MM.1S (cell line): Measurements from ENCODE around the gene KCTD11.

Experiments used
- DNase-seq: peaks from one replicate; pipeline ENCODE4 v3.0.0-alpha.2; 2015
- H2AFZ ChIP-seq: fragments of 300-600 bp; sonication (generic); 2 replicates; pipeline ENCODE4 v1.6.0; 2016; ENCODE audit warnings: antibody characterized with exemption, low read length
- H3F3A ChIP-seq: fragments of 300-600 bp; sonication (generic); 2 replicates; pipeline ENCODE4 v1.6.1; 2016; ENCODE audit warnings: mild to moderate bottlenecking, antibody characterized with exemption, low read length, moderate library complexity, mixed read lengths; ENCODE audit not compliant: insufficient read depth
- H3K27ac ChIP-seq: fragments of 300-600 bp; sonication (generic); 2 replicates; pipeline ENCODE4 v1.5.1; 2016; ENCODE audit warnings: mild to moderate bottlenecking, low read length
- H3K27me3 ChIP-seq: fragments of 300-600 bp; sonication (generic); replicated peaks from 2 replicates; pipeline ENCODE4 v1.6.0; 2016; ENCODE audit warnings: low read length; ENCODE audit not compliant: insufficient read depth
- H3K36me3 ChIP-seq: fragments of 300-600 bp; sonication (generic); replicated peaks from 2 replicates; pipeline ENCODE4 v1.6.1; 2016; ENCODE audit warnings: mild to moderate bottlenecking, low read length, mixed read lengths; ENCODE audit not compliant: insufficient read depth
- H3K4me1 ChIP-seq: fragments of 300-600 bp; sonication (generic); 2 replicates; pipeline ENCODE4 v1.6.1; 2016; ENCODE audit warnings: low read length, mixed read lengths
- H3K4me2 ChIP-seq: fragments of 300-600 bp; sonication (generic); 2 replicates; pipeline ENCODE4 v1.6.0; 2016; ENCODE audit warnings: low read depth, low read length
- H3K4me3 ChIP-seq: fragments of 300-600 bp; sonication (generic); 2 replicates; pipeline ENCODE4 v1.5.1; 2016; ENCODE audit warnings: low read length, mixed read lengths
- H3K79me2 ChIP-seq: fragments of 300-600 bp; sonication (generic); 2 replicates; pipeline ENCODE4 v1.6.1; 2016; ENCODE audit warnings: mixed run types, low read length, mixed read lengths
- H3K9ac ChIP-seq: fragments of 300-600 bp; sonication (generic); 2 replicates; pipeline ENCODE4 v1.6.1; 2016; ENCODE audit warnings: low read length, mixed read lengths
- H3K9me2 ChIP-seq: fragments of 300-600 bp; sonication (generic); replicated peaks from 2 replicates; pipeline ENCODE4 v1.6.1; 2016; ENCODE audit warnings: mild to moderate bottlenecking, low read length, mixed read lengths; ENCODE audit not compliant: insufficient read depth
- H3K9me3 ChIP-seq: fragments of 300-600 bp; sonication (generic); replicated peaks from 2 replicates; pipeline ENCODE4 v1.6.1; 2016; ENCODE audit warnings: mild to moderate bottlenecking, low read length, mixed read lengths; ENCODE audit not compliant: insufficient read depth
- H4K20me1 ChIP-seq: fragments of 300-600 bp; sonication (generic); 2 replicates; pipeline ENCODE4 v1.6.1; 2016; ENCODE audit warnings: mild to moderate bottlenecking, low read length, moderate library complexity, mixed read lengths; ENCODE audit not compliant: insufficient read depth
- EZH2 ChIP-seq: fragments of 300-600 bp; sonication (generic); optimal IDR thresholded peaks from 2 replicates; pipeline ENCODE3; 2017; ENCODE audit warnings: low read depth, mild to moderate bottlenecking, antibody characterized with exemption, low read length, mixed read lengths
- EZH2phosphoT487 ChIP-seq: fragments of 300-600 bp; sonication (generic); IDR thresholded peaks from 2 replicates; pipeline ENCODE4 v1.6.1; 2018; ENCODE audit warnings: antibody characterized with exemption, low read length
- TF ChIP-seq, protein P1 (sequence below): fragments of 300-600 bp; sonication (generic); IDR thresholded peaks from 2 replicates; pipeline ENCODE4 v1.5.1; 2016; ENCODE audit warnings: antibody characterized with exemption, low read length, mixed read lengths

KCTD11 gene

GRCh38 chr17:7325031-7325528 is 26.9 kb upstream of the KCTD11 start:
- Histone ChIP-seq H3K36me3 (no peaks in the 10 kb centered on the region), H3K27me3 (no peaks in the 10 kb centered on the region), H3K79me2 (peaks cover 18% of the 10 kb centered on the region), H3F3A (no peaks in the 10 kb centered on the region; the same call in 1 of the 2 replicates), H4K20me1 (no peaks in the 10 kb centered on the region), H3K9ac (no peak overlapping the region), H3K27ac (no peak overlapping the region), H3K9me3 (no peaks in the 10 kb centered on the region), H3K4me1 (peaks cover 6% of the 10 kb centered on the region; the same call in 1 of the 2 replicates), H3K4me2 (no peak overlapping the region), H3K9me2 (no peaks in the 10 kb centered on the region), H2AFZ (no peak overlapping the region), H3K4me3 (no peak overlapping the region)
- no peak for DNase-seq
- TF ChIP-seq, protein P1, sequence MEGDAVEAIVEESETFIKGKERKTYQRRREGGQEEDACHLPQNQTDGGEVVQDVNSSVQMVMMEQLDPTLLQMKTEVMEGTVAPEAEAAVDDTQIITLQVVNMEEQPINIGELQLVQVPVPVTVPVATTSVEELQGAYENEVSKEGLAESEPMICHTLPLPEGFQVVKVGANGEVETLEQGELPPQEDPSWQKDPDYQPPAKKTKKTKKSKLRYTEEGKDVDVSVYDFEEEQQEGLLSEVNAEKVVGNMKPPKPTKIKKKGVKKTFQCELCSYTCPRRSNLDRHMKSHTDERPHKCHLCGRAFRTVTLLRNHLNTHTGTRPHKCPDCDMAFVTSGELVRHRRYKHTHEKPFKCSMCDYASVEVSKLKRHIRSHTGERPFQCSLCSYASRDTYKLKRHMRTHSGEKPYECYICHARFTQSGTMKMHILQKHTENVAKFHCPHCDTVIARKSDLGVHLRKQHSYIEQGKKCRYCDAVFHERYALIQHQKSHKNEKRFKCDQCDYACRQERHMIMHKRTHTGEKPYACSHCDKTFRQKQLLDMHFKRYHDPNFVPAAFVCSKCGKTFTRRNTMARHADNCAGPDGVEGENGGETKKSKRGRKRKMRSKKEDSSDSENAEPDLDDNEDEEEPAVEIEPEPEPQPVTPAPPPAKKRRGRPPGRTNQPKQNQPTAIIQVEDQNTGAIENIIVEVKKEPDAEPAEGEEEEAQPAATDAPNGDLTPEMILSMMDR: no peak
- TF ChIP-seq EZH2: no peak
- TF ChIP-seq EZH2phosphoT487: no peak

- Histone ChIP-seq H3K36me3 (no peaks in the 10 kb centered on the region), H2AFZ (no peak overlapping the region), H3K4me1 (peaks cover 11% of the 10 kb centered on the region), H3K9me2 (no peaks in the 10 kb centered on the region), H3K4me2 (no peak overlapping the region), H3K79me2 (peaks cover 18% of the 10 kb centered on the region), H3F3A (no peaks in the 10 kb centered on the region; the same call in 1 of the 2 replicates), H3K9ac (no peak overlapping the region), H4K20me1 (no peaks in the 10 kb centered on the region), H3K9me3 (no peaks in the 10 kb centered on the region), H3K27me3 (no peaks in the 10 kb centered on the region), H3K27ac (no peak overlapping the region), H3K4me3 (no peak overlapping the region)
- DNase-seq: no peak
- TF ChIP-seq, protein P1: no peak
- TF ChIP-seq EZH2phosphoT487 (no peak), EZH2 (no peak)
Observed at GRCh38 chr17:7326186-7326585, 25.8 kb upstream of the KCTD11 start.

- Histone ChIP-seq H2AFZ (no peak overlapping the region), H3K4me3 (no peak overlapping the region), H3K27ac (no peak overlapping the region), H3K9me3 (no peaks in the 10 kb centered on the region), H3K4me1 (peaks cover 15% of the 10 kb centered on the region), H3K9ac (no peak overlapping the region), H3K36me3 (no peaks in the 10 kb centered on the region), H4K20me1 (no peaks in the 10 kb centered on the region), H3F3A (peaks cover 5% of the 10 kb centered on the region), H3K79me2 (peaks cover 18% of the 10 kb centered on the region), H3K4me2 (no peak overlapping the region), H3K9me2 (no peaks in the 10 kb centered on the region), H3K27me3 (no peaks in the 10 kb centered on the region)
- TF ChIP-seq EZH2phosphoT487 (no peak), EZH2 (no peak)
- TF ChIP-seq, protein P1: no peak
- no peak for DNase-seq
Observed at GRCh38 chr17:7327056-7327455, 24.9 kb upstream of the KCTD11 start.
